HepG2 (cell line): ENCODE results near the gene CPS1. TPM values are rescaled to one million over a fixed set of nuclear protein-coding genes. Genes with fewer than 3 reads are reported as not detected.

ENCODE experiments used
- ATAC-seq: fragments of 200-7000 bp; cut with Tn5 transposase; 3 replicates; pipeline ENCODE4 v1.9.1; 2020; ENCODE audit warnings: mild to moderate bottlenecking, moderate library complexity
- BruUV-seq: library from RNA; stranded (reverse); fragments of 400-500 nt; replicated peaks from 2 replicates; lab custom pipeline; 2021; lab: Mats Ljungman, UMichigan
- CTCF ChIA-PET: fragments of 300-600 bp; formaldehyde crosslinking; extraction: SDS; loops from one replicate; lab custom pipeline; 2021; ENCODE audit warnings: low total read pairs, inconsistent platforms, low intra/inter-chr PET ratio; lab: Yijun Ruan, JAX
- POLR2A ChIA-PET: fragments of 350-600 bp; sonication (Branson Sonifier 250); formaldehyde crosslinking; loops from one replicate; lab custom pipeline; 2020; ENCODE audit warnings: antibody characterized with exemption, inconsistent platforms; lab: Yijun Ruan, JAX
- DNase-seq: peaks from one replicate; pipeline ENCODE4 v3.0.0-alpha.2; 2015; ENCODE audit warnings: low spot score
- FAIRE-seq: peaks from 3 replicates; lab custom pipeline; 2011; peaks lifted over from hg19 to GRCh38; lab: Jason Lieb, UNC
- H2AFZ ChIP-seq: one replicate; pipeline ENCODE4 v1.6.1; 2011; ENCODE audit warnings: low read length, inconsistent platforms
- H3K27ac ChIP-seq: fragments of 300-600 bp; 3 replicates; pipeline ENCODE4 v1.8.0; 2011; ENCODE audit warnings: mixed run types, mild to moderate bottlenecking, mixed read lengths, low read length, inconsistent platforms; ENCODE audit not compliant: insufficient read depth; ENCODE audit errors: extremely low read length
- H3K27me3 ChIP-seq, 2 experiments: fragments of 200-600 bp in 1 of 2; 2 replicates in 1 of 2; 3 replicates in 1 of 2; pipeline versions ENCODE4 v1.6.0 to v1.8.0; 2011; ENCODE audit warnings: low read length in 2 of 2, mild to moderate bottlenecking in 2 of 2, moderate library complexity in 2 of 2, inconsistent platforms in 1 of 2; ENCODE audit not compliant: insufficient read depth in 2 of 2, control insufficient read depth in 1 of 2
- H3K36me3 ChIP-seq, 2 experiments: fragments of 200-600 bp in 1 of 2; replicated peaks in 1 of 2; 2 replicates in 1 of 2; 3 replicates in 1 of 2; pipeline versions ENCODE4 v1.5.1 to v1.8.0; 2011; ENCODE audit warnings: low read length in 2 of 2, inconsistent platforms in 1 of 2; ENCODE audit not compliant: insufficient read depth in 2 of 2, control insufficient read depth in 1 of 2
- H3K4me1 ChIP-seq: 2 replicates; pipeline ENCODE4 v1.5.1; 2012; ENCODE audit warnings: low read length, inconsistent platforms; ENCODE audit not compliant: insufficient read depth
- H3K4me2 ChIP-seq: 2 replicates; pipeline ENCODE4 v1.6.0; 2011; ENCODE audit warnings: low read depth, low read length, inconsistent platforms
- H3K4me3 ChIP-seq, 3 experiments: fragments of 200-600 bp in 1 of 3; sonication (generic), shearing (Covaris generic) in 1 of 3; replicated peaks in 1 of 3; 2 replicates each; pipeline ENCODE4 v1.5.1; 2011 to 2016; ENCODE audit warnings: low read length in 3 of 3, inconsistent platforms in 2 of 3, low read depth in 2 of 3, mild to moderate bottlenecking in 2 of 3, control low read depth in 1 of 3, mixed read lengths in 1 of 3; ENCODE audit not compliant: insufficient read depth in 1 of 3
- H3K79me2 ChIP-seq: one replicate; pipeline ENCODE4 v1.6.1; 2011; ENCODE audit warnings: low read length, inconsistent platforms; ENCODE audit not compliant: insufficient read depth
- H3K9ac ChIP-seq: 2 replicates; pipeline ENCODE4 v1.6.0; 2011; ENCODE audit warnings: mild to moderate bottlenecking, low read depth, low read length, inconsistent platforms; ENCODE audit not compliant: insufficient read depth
- H3K9me3 ChIP-seq: 2 replicates; pipeline ENCODE4 v1.5.1; 2012; ENCODE audit warnings: mild to moderate bottlenecking, low read length
- H4K20me1 ChIP-seq: 2 replicates; pipeline ENCODE4 v1.6.0; 2011; ENCODE audit warnings: inconsistent platforms, mild to moderate bottlenecking, low read length, moderate library complexity; ENCODE audit not compliant: insufficient read depth
- AGO1 ChIP-seq: fragments of 200-400 bp; formaldehyde crosslinking; IDR thresholded peaks from 2 replicates; pipeline ENCODE4 v1.6.1; 2017; ENCODE audit warnings: mild to moderate bottlenecking, low read depth, low read length, moderate library complexity; ENCODE audit not compliant: poor library complexity, severe bottlenecking
- ATF7-NPFF ChIP-seq: sonication (generic); formaldehyde crosslinking; IDR thresholded peaks from 2 replicates; pipeline ENCODE4 v1.8.1; 2023; ENCODE audit warnings: mild to moderate bottlenecking, low read depth, missing genetic modification reagents, moderate library complexity
- FUBP1 ChIP-seq: sonication (generic); formaldehyde crosslinking; IDR thresholded peaks from 2 replicates; pipeline ENCODE4 v1.5.1; 2020; ENCODE audit warnings: missing genetic modification reagents, mild to moderate bottlenecking, borderline replicate concordance
- GATAD2A ChIP-seq: IDR thresholded peaks from 2 replicates; pipeline ENCODE4 v1.6.1; 2016
- KMT2A ChIP-seq: sonication (generic); formaldehyde crosslinking; IDR thresholded peaks from 2 replicates; pipeline ENCODE4 v1.4.0; 2020; ENCODE audit warnings: missing genetic modification reagents
- MLLT10 ChIP-seq: sonication (generic); formaldehyde crosslinking; IDR thresholded peaks from 2 replicates; pipeline ENCODE4 v1.4.0; 2020; ENCODE audit warnings: missing genetic modification reagents
- NR2F1 ChIP-seq, 2 experiments: fragments of 450-650 bp in 1 of 2; formaldehyde crosslinking in 1 of 2; IDR thresholded peaks; 2 replicates each; pipeline versions ENCODE4 v1.5.0 to v1.6.1; 2016 to 2020; ENCODE audit warnings: mild to moderate bottlenecking in 1 of 2, missing compliant biosample characterization in 1 of 2, missing genetic modification reagents in 1 of 2, moderate library complexity in 1 of 2
- PLRG1 ChIP-seq: fragments of 450-650 bp; conservative IDR thresholded peaks from 2 replicates; pipeline ENCODE4 v1.6.1; 2016
- PRDM10 ChIP-seq: sonication (generic); formaldehyde crosslinking; IDR thresholded peaks from 2 replicates; pipeline ENCODE4 v1.4.0; 2020; ENCODE audit warnings: low read depth, missing genetic modification reagents
- ZNF160 ChIP-seq: sonication (generic); formaldehyde crosslinking; IDR thresholded peaks from 2 replicates; pipeline ENCODE4 v1.8.0; 2022; ENCODE audit warnings: mild to moderate bottlenecking, inconsistent platforms, missing genetic modification reagents
- ZNF224 ChIP-seq: sonication (generic); formaldehyde crosslinking; IDR thresholded peaks from 2 replicates; pipeline ENCODE4 v1.5.0; 2020; ENCODE audit warnings: mild to moderate bottlenecking, missing genetic modification reagents
- ZNF274 ChIP-seq: sonication (generic); formaldehyde crosslinking; IDR thresholded peaks from 2 replicates; pipeline ENCODE4 v1.5.1; 2020; ENCODE audit warnings: mild to moderate bottlenecking, missing genetic modification reagents
- ZNF430 ChIP-seq: sonication (generic); formaldehyde crosslinking; IDR thresholded peaks from 2 replicates; pipeline ENCODE4 v1.9.0; 2021; ENCODE audit warnings: mild to moderate bottlenecking, missing genetic modification reagents
- ZNF749 ChIP-seq: sonication (generic); formaldehyde crosslinking; IDR thresholded peaks from 2 replicates; pipeline ENCODE4 v1.8.0; 2022; ENCODE audit warnings: mild to moderate bottlenecking, missing genetic modification reagents, moderate library complexity, borderline replicate concordance
- ZNF883 ChIP-seq: sonication (generic); formaldehyde crosslinking; IDR thresholded peaks from 2 replicates; pipeline ENCODE4 v1.5.1; 2020; ENCODE audit warnings: mild to moderate bottlenecking, missing genetic modification reagents; ENCODE audit errors: not compliant biosample characterization
- WGBS: methylation state at CpG from one replicate; pipeline ENCODE4 v1.1.6; 2017; ENCODE audit warnings: low lambda C conversion rate; 5-methylcytosine and 5-hydroxymethylcytosine counted together
- in situ Hi-C: cut with HindIII; loops from 2 replicates; pipeline ENCODE4 v1.10.0; 2017; ENCODE audit warnings: low pct_unique_long_range_greater_than_20kb; ENCODE audit not compliant: extremely low pct_ligation_motif_present
- intact Hi-C: fragments of 100-400 bp; cut with micrococcal nuclease; formaldehyde crosslinking; loops from one replicate; pipeline ENCODE4 v1.10.0; 2022; ENCODE audit not compliant: unreplicated experiment
- polyA plus RNA-seq, 8 experiments: library from polyadenylated mRNA; depleted of rRNA in 3 of 8; stranded (reverse) in 7 of 8; unstranded in 1 of 8; fragments of >200 nt; fragmentation: Illumina TruSeq in 4 of 8; extraction: Trizol in 4 of 8; gene quantifications; 2 replicates each; pipeline versions ENCODE4 v1.2.1 to v1.2.3, GENCODE V29; 2011 to 2016; ENCODE audit warnings: low read depth in 4 of 8, missing spikeins in 1 of 8, mixed read lengths in 1 of 8; ENCODE audit not compliant: insufficient read depth in 1 of 8
- total RNA-seq, 5 experiments: library from RNA; depleted of rRNA; stranded (reverse); fragments of >200 nt; fragmentation: Illumina TruSeq; extraction: Trizol; gene quantifications; 2 replicates each; pipeline ENCODE4 v1.2.3, GENCODE V29; 2016; ENCODE audit warnings: low read depth in 1 of 5

Gene CPS1
- total and polyA plus RNA-seq, 2 of the 13 experiments (the other 11 are each of a cell fraction or from before 2014, with no cell fraction given), result 24.4 to 51.7 TPM

- Histone ChIP-seq H3K27ac (no peak overlapping the region), H3K36me3 (no peaks in the 10 kb centered on the region), H3K9me3 (no peaks in the 10 kb centered on the region), H3K27me3 (no peaks in the 10 kb centered on the region), H2AFZ (no peak overlapping the region), H3K4me3 (no peak overlapping the region), H3K4me1 (peaks cover 13% of the 10 kb centered on the region), H3K79me2 (no peaks in the 10 kb centered on the region), H3K9ac (no peak overlapping the region), H3K4me2 (no peak overlapping the region), H4K20me1 (no peaks in the 10 kb centered on the region)
- CTCF ChIA-PET, result no interaction called here
- POLR2A ChIA-PET, result no interaction called here
- FAIRE-seq (no peak), DNase-seq (no peak), ATAC-seq (no peak)
- intact Hi-C loops (no loop called here), in situ Hi-C loops (no loop called here)
- 93% methylated on average over 2 of the region's 2 CpGs for WGBS
- no TSS peak for BruUV-seq
- TF ChIP-seq KMT2A (CRISPR knock-in tag), result no peak
- no peak for TF ChIP-seq ATF7-NPFF
Observed at GRCh38 chr2:210533389-210533788, 23.0 kb upstream of the CPS1 start.

GRCh38 chr2:210534879-210535278, 21.5 kb upstream of the CPS1 start:
- Histone ChIP-seq H3K4me3 (no peak overlapping the region), H3K79me2 (no peaks in the 10 kb centered on the region), H3K9me3 (no peaks in the 10 kb centered on the region), H3K9ac (no peak overlapping the region), H3K27me3 (no peaks in the 10 kb centered on the region), H3K27ac (no peak overlapping the region), H4K20me1 (no peaks in the 10 kb centered on the region), H3K4me1 (peaks cover 27% of the 10 kb centered on the region), H3K36me3 (no peaks in the 10 kb centered on the region), H3K4me2 (no peak overlapping the region), H2AFZ (no peak overlapping the region)
- TF ChIP-seq ZNF224 (CRISPR knock-in tag), result no peak
- no peak for TF ChIP-seq PLRG1
- no peak for TF ChIP-seq FUBP1 (CRISPR knock-in tag)
- TF ChIP-seq PRDM10 (CRISPR knock-in tag), result no peak
- no peak for TF ChIP-seq MLLT10 (CRISPR knock-in tag)
- no peak for TF ChIP-seq AGO1
- TF ChIP-seq ZNF160 (CRISPR knock-in tag), result no peak
- no peak for TF ChIP-seq NR2F1 (CRISPR knock-in tag; IDR thresholded peaks at IDR 0.05)
- TF ChIP-seq ZNF749 (CRISPR knock-in tag), result no peak
- no peak for TF ChIP-seq ZNF883
- TF ChIP-seq ZNF274 (CRISPR knock-in tag), result no peak
- no peak for TF ChIP-seq ZNF430
- no peak for TF ChIP-seq GATAD2A (CRISPR knock-in tag)
- 100% methylated on average over 1 of the region's 1 CpG for WGBS
- ATAC-seq (no peak), DNase-seq (no peak), FAIRE-seq (no peak)
- intact Hi-C loops (no loop called here), in situ Hi-C loops (no loop called here)
- CTCF ChIA-PET, result no interaction called here
- POLR2A ChIA-PET, result interaction anchor here (1.0 kb wide), 1 partner anchor 14 kb away, joined by 3 read pairs; no protein-coding TSS in a partner anchor
- BruUV-seq, result no TSS peak
